ENCODE measurements around the gene MRPS18B.
"Not testable (repeated sequence)": the region's sequence is repeated elsewhere in the genome, so short reads cannot be mapped to it uniquely, and the experiment has no call there.

MRPS18B gene

GRCh38 chr6:30617565-30618269 lies at the start of gene MRPS18B:
MRPS18B (plus strand) TSS chr6:30617840; CDS start chr6:30617866, 26 bp downstream.
- Mint-ChIP-seq H3K27ac (peak within 1 kb of the TSS; percentile 100), H3K36me3 (peaks cover 27% of the 10 kb centered on the region), H3K9me3 (ENCODE audit: low read depth) (no peaks in the 10 kb centered on the region), H3K27me3 (no peaks in the 10 kb centered on the region), H3K4me1 (ENCODE audit: low read depth) (peaks cover 39% of the 10 kb centered on the region), H3K4me3 (peak within 1 kb of the TSS; percentile 99)

DNA sequence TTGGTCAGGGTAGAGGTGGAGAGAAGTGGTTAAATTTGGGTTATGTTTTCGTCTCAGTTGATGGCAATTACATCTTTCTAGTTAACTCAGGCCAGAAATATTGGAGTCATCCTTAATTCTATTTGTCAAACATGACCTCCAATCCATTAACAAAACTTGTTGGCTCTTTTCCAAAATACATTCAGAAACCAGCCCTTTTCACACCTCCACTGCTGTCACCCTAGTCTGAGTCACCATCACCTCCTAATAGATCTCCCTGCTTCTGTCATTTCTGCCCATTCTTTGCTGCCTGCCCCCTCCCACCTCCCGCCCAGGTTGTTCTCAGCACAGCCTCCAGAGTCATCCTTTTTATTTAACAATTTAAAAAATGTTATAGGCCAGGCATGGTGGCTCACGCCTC lies 49.4 kb upstream of the MRPS18B start:
- H3K36me3 Mint-ChIP-seq, result peaks cover 8% of the 10 kb centered on the region
- no peaks in the 10 kb centered on the region for H3K9me3 Mint-ChIP-seq (ENCODE audit: low read depth)
- peak overlapping the region; percentile 41 for H3K27ac Mint-ChIP-seq
- no peaks in the 10 kb centered on the region for H3K27me3 Mint-ChIP-seq
- no peak overlapping the region for H3K4me3 Mint-ChIP-seq
- peaks cover 58% of the 10 kb centered on the region for H3K4me1 Mint-ChIP-seq (ENCODE audit: low read depth)

- H3K36me3 Mint-ChIP-seq, result peaks cover 12% of the 10 kb centered on the region
- peak overlapping the region; percentile 92 for H3K4me3 Mint-ChIP-seq
- H3K27ac Mint-ChIP-seq, result peak overlapping the region; percentile 99
- H3K9me3 Mint-ChIP-seq (ENCODE audit: low read depth), result no peaks in the 10 kb centered on the region
- no peaks in the 10 kb centered on the region for H3K27me3 Mint-ChIP-seq
- H3K4me1 Mint-ChIP-seq (ENCODE audit: low read depth), result peaks cover 71% of the 10 kb centered on the region
Measured at GRCh38 chr6:30570263-30570662, 47.4 kb upstream of the MRPS18B start.

- Mint-ChIP-seq H3K36me3 (peaks cover 12% of the 10 kb centered on the region), H3K4me1 (ENCODE audit: low read depth) (peaks cover 72% of the 10 kb centered on the region), H3K9me3 (ENCODE audit: low read depth) (no peaks in the 10 kb centered on the region), H3K4me3 (peak overlapping the region; percentile 92), H3K27ac (peak overlapping the region; percentile 99), H3K27me3 (no peaks in the 10 kb centered on the region)
Measured at GRCh38 chr6:30570740-30571074, 46.9 kb upstream of the MRPS18B start.

DNA sequence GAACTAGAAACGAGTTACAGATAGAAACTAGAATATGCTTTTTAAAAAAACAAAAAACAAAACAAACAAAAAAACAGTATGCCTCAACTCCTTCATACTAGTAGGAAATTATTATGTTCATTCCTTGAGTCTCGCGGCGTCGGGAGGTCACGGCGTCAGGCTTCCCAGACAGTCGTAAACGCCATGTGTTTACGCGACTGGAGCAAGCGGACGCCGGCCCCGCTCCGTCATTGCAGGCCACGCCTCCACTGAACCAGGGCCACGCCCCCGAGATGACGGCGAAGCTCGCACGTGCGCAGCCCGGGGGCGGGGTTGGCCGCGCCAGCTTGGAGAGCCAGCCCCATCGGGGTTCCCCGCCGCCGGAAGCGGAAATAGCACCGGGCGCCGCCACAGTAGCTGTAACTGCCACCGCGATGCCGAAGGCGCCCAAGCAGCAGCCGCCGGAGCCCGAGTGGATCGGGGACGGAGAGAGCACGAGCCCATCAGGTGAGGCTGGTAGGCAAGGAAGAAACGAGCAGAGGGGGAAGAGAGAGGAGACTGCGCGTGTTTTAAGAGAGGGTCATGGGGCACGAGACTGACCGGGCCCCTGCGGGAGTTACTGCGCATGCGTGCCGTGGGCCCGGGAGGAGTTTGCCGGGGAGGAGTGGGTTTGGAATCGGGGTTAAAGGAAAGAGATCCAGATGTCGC lies 46.4 kb upstream of the MRPS18B start, which contains the start of gene ABCF1:
Gene ABCF1 (plus strand): TSS at position 368 of the 687 bp plus-strand sequence. CDS start 46 bp downstream, at position 414.
- H3K4me3 Mint-ChIP-seq, result peak within 1 kb of the TSS; percentile 92
- peaks cover 71% of the 10 kb centered on the region for H3K4me1 Mint-ChIP-seq (ENCODE audit: low read depth)
- no peaks in the 10 kb centered on the region for H3K27me3 Mint-ChIP-seq
- H3K27ac Mint-ChIP-seq, result peak within 1 kb of the TSS; percentile 99
- H3K9me3 Mint-ChIP-seq (ENCODE audit: low read depth), result no peaks in the 10 kb centered on the region
- H3K36me3 Mint-ChIP-seq, result peaks cover 12% of the 10 kb centered on the region

- Mint-ChIP-seq H3K4me3 (peak overlapping the region; percentile 92), H3K27ac (peak overlapping the region; percentile 99), H3K36me3 (peaks cover 12% of the 10 kb centered on the region), H3K9me3 (ENCODE audit: low read depth) (no peaks in the 10 kb centered on the region), H3K4me1 (ENCODE audit: low read depth) (peaks cover 75% of the 10 kb centered on the region), H3K27me3 (no peaks in the 10 kb centered on the region)
Measured at GRCh38 chr6:30571762-30572082, 45.9 kb upstream of the MRPS18B start.

DNA sequence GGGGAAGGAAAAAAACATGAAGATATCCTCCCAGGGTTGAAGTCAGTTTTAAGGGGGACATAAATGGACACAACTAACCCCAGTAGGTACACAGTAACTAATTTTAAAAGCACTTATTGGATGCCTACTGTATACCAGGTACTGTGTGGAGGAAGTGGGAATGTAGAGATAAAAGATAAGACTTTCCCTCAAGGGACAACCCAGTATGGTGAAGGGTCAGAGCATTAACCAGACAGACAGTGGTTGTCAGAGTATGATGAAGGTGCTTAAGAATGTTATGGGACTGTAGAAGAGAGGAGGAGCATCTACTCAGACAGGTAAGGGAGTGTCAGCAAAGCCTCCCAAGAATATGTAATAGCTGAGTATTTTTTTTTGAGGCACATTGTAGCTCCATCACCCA lies 45.5 kb upstream of the MRPS18B start:
- no peaks in the 10 kb centered on the region for H3K27me3 Mint-ChIP-seq
- H3K36me3 Mint-ChIP-seq, result peaks cover 12% of the 10 kb centered on the region
- peak overlapping the region; percentile 99 for H3K27ac Mint-ChIP-seq

GRCh38 chr6:30573113-30573512 lies 44.5 kb upstream of the MRPS18B start:
- H3K36me3 Mint-ChIP-seq, result peaks cover 16% of the 10 kb centered on the region
- H3K4me3 Mint-ChIP-seq, result peak overlapping the region; percentile 92
- no peaks in the 10 kb centered on the region for H3K9me3 Mint-ChIP-seq (ENCODE audit: low read depth)
- peak overlapping the region; percentile 99 for H3K27ac Mint-ChIP-seq
- H3K4me1 Mint-ChIP-seq (ENCODE audit: low read depth), result peaks cover 79% of the 10 kb centered on the region
- H3K27me3 Mint-ChIP-seq, result no peaks in the 10 kb centered on the region

More for the DNA sequence above, 45.5 kb upstream of the MRPS18B start:
- H3K9me3 Mint-ChIP-seq (ENCODE audit: low read depth), result no peaks in the 10 kb centered on the region
- H3K4me1 Mint-ChIP-seq (ENCODE audit: low read depth), result peaks cover 77% of the 10 kb centered on the region
- H3K4me3 Mint-ChIP-seq, result peak overlapping the region; percentile 92

DNA sequence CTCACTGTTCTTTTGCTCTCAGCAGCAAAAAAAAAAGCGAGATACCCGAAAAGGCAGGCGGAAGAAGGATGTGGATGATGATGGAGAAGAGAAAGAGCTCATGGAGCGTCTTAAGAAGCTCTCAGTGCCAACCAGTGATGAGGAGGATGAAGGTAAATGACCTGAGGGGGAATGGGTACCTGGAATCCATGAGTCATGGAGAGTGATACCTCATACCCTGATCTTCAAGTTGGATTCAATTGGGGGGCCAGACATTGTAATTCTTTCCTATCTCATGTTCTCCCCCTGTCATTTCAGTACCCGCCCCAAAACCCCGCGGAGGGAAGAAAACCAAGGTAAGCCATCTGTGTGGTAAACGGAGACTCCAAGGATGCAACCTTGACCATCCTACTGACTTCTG lies 39.6 kb upstream of the MRPS18B start:
- no peaks in the 10 kb centered on the region for H3K27me3 Mint-ChIP-seq
- no peak overlapping the region for H3K4me3 Mint-ChIP-seq
- no peaks in the 10 kb centered on the region for H3K9me3 Mint-ChIP-seq (ENCODE audit: low read depth)
- peaks cover 46% of the 10 kb centered on the region for H3K4me1 Mint-ChIP-seq (ENCODE audit: low read depth)
- H3K36me3 Mint-ChIP-seq, result peaks cover 14% of the 10 kb centered on the region
- peak overlapping the region; percentile 66 for H3K27ac Mint-ChIP-seq

DNA sequence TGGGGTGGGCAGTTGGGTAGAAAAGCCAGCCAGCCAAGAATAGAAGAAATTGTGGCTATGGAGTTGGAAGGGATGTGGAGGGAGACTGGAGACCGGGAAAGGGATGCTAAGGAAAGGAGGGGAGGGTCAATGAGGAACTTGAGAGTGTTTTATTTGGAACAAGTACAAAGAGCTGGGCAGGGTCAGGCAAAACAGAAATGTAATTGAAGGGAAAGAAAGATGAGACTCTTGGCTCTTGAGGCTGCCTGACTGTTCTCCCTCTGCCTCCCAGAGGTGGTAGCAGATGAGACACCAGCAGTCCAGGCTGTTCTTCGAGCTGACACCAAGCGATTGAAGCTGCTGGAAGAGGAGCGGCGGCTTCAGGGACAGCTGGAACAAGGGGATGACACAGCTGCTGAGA lies 33.7 kb upstream of the MRPS18B start:
- Mint-ChIP-seq H3K27me3 (no peaks in the 10 kb centered on the region), H3K36me3 (peaks cover 8% of the 10 kb centered on the region), H3K9me3 (ENCODE audit: low read depth) (no peaks in the 10 kb centered on the region), H3K4me3 (no peak overlapping the region), H3K27ac (peak overlapping the region; percentile 46), H3K4me1 (ENCODE audit: low read depth) (peaks cover 3% of the 10 kb centered on the region)

DNA sequence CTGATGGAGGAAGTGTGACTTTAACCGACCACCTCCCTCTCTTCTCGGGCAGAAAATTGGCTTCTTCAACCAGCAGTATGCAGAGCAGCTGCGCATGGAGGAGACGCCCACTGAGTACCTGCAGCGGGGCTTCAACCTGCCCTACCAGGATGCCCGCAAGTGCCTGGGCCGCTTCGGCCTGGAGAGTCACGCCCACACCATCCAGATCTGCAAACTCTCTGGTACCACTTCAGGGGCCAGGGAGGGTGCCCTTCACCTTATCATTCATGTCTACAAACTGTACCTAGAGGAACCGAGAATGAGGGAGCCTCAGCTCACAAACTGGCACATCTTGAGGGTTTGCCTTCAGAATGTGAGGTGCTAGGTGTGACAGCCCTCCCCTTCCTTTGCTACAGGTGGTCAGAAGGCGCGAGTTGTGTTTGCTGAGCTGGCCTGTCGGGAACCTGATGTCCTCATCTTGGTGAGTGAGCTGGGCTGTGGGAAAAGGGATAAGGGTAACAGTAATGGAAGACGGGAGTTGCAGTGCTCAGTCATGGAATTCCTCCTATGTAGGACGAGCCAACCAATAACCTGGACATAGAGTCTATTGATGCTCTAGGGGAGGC lies 27.8 kb upstream of the MRPS18B start:
- H3K36me3 Mint-ChIP-seq, result peaks cover 12% of the 10 kb centered on the region
- H3K9me3 Mint-ChIP-seq (ENCODE audit: low read depth), result no peaks in the 10 kb centered on the region
- H3K27me3 Mint-ChIP-seq, result no peaks in the 10 kb centered on the region
- peaks cover 5% of the 10 kb centered on the region for H3K4me1 Mint-ChIP-seq (ENCODE audit: low read depth)
- no peak overlapping the region for H3K27ac Mint-ChIP-seq
- H3K4me3 Mint-ChIP-seq, result no peak overlapping the region

GRCh38 chr6:30590509-30590908 lies 27.1 kb upstream of the MRPS18B start:
- H3K27ac Mint-ChIP-seq, result no peak overlapping the region

DNA sequence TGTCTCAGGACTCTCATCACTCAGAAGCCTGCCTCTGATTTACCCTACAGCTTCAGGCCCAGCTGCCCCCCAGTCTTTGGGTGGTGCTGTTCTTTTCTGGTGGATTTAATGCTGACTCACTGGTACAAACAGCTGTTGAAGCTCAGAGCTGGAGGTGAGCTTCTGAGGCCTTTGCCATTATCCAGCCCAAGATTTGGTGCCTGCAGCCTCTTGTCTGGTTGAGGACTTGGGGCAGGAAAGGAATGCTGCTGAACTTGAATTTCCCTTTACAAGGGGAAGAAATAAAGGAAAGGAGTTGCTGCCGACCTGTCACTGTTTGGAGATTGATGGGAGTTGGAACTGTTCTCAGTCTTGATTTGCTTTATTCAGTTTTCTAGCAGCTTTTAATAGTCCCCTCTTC lies 26.6 kb upstream of the MRPS18B start:
- Mint-ChIP-seq H3K36me3 (peaks cover 10% of the 10 kb centered on the region), H3K4me1 (ENCODE audit: low read depth) (peaks cover 5% of the 10 kb centered on the region), H3K27me3 (no peaks in the 10 kb centered on the region), H3K27ac (no peak overlapping the region), H3K9me3 (ENCODE audit: low read depth) (no peaks in the 10 kb centered on the region), H3K4me3 (no peak overlapping the region)

More at GRCh38 chr6:30590509-30590908, 27.1 kb upstream of the MRPS18B start:
- H3K4me3 Mint-ChIP-seq, result no peak overlapping the region
- H3K4me1 Mint-ChIP-seq (ENCODE audit: low read depth), result peaks cover 5% of the 10 kb centered on the region
- no peaks in the 10 kb centered on the region for H3K27me3 Mint-ChIP-seq
- H3K9me3 Mint-ChIP-seq (ENCODE audit: low read depth), result no peaks in the 10 kb centered on the region
- peaks cover 10% of the 10 kb centered on the region for H3K36me3 Mint-ChIP-seq

DNA sequence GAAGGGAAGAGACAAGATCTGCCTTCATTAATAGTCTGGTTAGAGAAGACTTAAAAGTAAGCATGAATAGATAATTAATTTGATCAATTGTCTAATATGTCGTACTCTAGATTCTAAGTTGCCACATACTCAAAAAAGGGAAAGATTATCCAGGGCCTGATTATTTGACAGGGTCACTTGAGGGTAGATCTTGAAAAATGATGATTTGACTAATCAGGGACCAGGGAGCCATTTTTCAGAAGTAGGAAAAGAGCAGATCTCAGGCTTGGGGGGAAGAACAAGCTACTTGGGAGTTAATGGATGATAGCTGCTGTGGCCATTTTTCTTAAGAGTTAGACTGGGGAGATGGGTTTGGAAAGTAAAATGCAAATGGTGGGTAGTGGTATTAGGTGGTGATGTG lies 25.4 kb upstream of the MRPS18B start:
- Mint-ChIP-seq H3K4me1 (ENCODE audit: low read depth) (peaks cover 8% of the 10 kb centered on the region), H3K4me3 (no peak overlapping the region), H3K36me3 (peaks cover 6% of the 10 kb centered on the region), H3K9me3 (ENCODE audit: low read depth) (no peaks in the 10 kb centered on the region), H3K27me3 (no peaks in the 10 kb centered on the region), H3K27ac (no peak overlapping the region)

DNA sequence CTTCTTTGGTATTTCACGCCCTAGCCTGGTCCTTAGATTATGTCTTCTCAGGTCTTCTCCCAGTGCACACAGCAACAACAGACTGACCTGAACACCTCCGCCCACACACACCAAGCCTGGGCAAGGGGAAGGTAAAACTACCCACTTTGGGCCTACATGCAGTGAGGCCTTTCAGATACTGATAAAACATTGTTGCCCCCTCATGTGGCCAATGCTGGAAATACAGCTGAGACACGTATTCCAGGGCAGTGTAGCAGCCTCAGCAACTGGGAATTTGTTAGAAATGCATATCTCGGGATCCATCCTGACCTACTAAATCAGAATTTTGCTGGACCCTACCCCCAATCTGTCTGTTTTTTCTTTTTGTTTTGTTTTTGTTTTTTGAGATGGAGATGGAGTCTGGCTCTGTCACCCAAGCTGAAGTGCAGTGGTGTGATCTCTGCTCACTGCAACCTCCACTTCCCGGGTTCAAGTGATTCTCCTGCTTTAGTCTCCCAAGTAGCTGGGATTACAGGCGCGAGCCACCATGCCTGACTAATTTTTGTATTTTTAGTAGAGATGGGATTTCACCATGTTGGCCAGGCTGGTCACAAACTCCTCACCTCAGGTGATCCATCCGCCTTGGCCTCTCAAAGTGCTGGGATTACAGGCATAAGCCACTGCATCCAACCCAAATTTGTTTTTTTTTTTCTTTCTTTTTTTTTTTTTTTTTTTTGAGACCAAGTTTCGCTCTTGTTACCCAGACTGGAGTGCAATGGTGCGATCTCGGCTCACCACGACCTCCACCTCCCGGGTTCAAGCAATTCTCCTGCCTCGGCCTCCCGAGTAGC lies 20.1 kb upstream of the MRPS18B start:
- H3K27me3 Mint-ChIP-seq; H3K4me3 Mint-ChIP-seq; H3K27ac Mint-ChIP-seq; H3K36me3 Mint-ChIP-seq; H3K9me3 Mint-ChIP-seq (ENCODE audit: low read depth): not testable (repeated sequence)
- H3K4me1 Mint-ChIP-seq (ENCODE audit: low read depth), result peaks cover 11% of the 10 kb centered on the region
